ENCODE measurements around the gene COL12A1. TPM values are rescaled to one million over a fixed set of nuclear protein-coding genes. Genes with fewer than 3 reads are reported as not detected.

The COL12A1 gene
- total and polyA plus RNA-seq, 2 experiments from 2014 or later = 0.39 to 6.3 TPM

DNA sequence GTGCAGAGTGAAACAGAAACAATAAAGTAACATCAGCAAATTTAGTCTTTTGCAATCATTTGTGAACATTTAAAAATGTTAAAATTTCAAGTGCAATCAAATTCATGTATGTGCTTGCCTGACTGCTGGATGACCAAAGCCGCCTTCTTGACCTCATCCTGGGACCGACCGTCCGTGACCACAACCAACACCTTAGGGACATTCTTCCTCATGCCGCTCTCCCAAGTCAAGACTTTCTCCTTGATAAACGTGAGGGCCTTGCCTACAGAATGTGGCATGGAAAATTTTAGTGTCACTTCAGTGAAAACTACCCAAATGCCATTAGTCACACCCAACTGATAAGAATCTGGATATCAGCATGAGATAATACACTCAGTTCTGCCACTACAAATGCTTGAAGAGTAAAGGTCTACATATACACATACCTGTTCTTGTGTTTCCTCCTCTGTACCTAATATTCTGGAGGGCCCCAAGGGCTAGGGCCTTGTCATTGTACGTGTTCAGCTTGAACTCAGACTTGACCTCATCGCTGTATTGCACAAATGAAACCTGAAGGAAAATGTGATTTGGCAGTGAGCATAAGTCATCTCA lies 86.8 kb downstream of the COL12A1 start:
- Histone ChIP-seq H3K27me3 (ENCODE audit: insufficient read depth) (no peaks in the 10 kb centered on the region), H2AFZ (no peak overlapping the region), H4K20me1 (replicated peaks; ENCODE audit: insufficient read depth) (no peaks in the 10 kb centered on the region), H3K27ac (ENCODE audit: low read depth) (no peak overlapping the region), H3K9me2 (ENCODE audit: insufficient read depth) (no peaks in the 10 kb centered on the region), H3K4me2 (no peak overlapping the region), H3K4me1 (ENCODE audit: insufficient read depth) (no peaks in the 10 kb centered on the region), H3K36me3 (ENCODE audit: insufficient read depth) (no peaks in the 10 kb centered on the region), H3K79me2 (replicated peaks; ENCODE audit: insufficient read depth) (no peaks in the 10 kb centered on the region), H3F3A (replicated peaks; ENCODE audit: low read depth) (no peaks in the 10 kb centered on the region), H3K4me3 (no peak overlapping the region)
- ATAC-seq (no peak), DNase-seq (ENCODE audit: low spot score) (no peak)
- no peaks in the 10 kb centered on the region for H3K9me3 Mint-ChIP-seq
- no peaks in the 10 kb centered on the region for H3K4me1 Mint-ChIP-seq
- H3K4me3 Mint-ChIP-seq = no peak overlapping the region
- TF ChIP-seq EZH2phosphoT487 (IDR thresholded peaks at IDR 0.05; ENCODE audit: unreplicated experiment) (no peak), EZH2 (IDR thresholded peaks at IDR 0.05; ENCODE audit: low read depth, unreplicated experiment) (no peak), NANOG (IDR thresholded peaks at IDR 0.05; ENCODE audit: borderline replicate concordance) (no peak), STAT1 (IDR thresholded peaks at IDR 0.05; ENCODE audit: unreplicated experiment) (no peak), ZNF331 (CRISPR knock-in tag; IDR thresholded peaks at IDR 0.05; ENCODE audit: low read depth) (no peak), JUNB (IDR thresholded peaks at IDR 0.05; ENCODE audit: unreplicated experiment) (no peak)
- TF ChIP-seq, protein P1, sequence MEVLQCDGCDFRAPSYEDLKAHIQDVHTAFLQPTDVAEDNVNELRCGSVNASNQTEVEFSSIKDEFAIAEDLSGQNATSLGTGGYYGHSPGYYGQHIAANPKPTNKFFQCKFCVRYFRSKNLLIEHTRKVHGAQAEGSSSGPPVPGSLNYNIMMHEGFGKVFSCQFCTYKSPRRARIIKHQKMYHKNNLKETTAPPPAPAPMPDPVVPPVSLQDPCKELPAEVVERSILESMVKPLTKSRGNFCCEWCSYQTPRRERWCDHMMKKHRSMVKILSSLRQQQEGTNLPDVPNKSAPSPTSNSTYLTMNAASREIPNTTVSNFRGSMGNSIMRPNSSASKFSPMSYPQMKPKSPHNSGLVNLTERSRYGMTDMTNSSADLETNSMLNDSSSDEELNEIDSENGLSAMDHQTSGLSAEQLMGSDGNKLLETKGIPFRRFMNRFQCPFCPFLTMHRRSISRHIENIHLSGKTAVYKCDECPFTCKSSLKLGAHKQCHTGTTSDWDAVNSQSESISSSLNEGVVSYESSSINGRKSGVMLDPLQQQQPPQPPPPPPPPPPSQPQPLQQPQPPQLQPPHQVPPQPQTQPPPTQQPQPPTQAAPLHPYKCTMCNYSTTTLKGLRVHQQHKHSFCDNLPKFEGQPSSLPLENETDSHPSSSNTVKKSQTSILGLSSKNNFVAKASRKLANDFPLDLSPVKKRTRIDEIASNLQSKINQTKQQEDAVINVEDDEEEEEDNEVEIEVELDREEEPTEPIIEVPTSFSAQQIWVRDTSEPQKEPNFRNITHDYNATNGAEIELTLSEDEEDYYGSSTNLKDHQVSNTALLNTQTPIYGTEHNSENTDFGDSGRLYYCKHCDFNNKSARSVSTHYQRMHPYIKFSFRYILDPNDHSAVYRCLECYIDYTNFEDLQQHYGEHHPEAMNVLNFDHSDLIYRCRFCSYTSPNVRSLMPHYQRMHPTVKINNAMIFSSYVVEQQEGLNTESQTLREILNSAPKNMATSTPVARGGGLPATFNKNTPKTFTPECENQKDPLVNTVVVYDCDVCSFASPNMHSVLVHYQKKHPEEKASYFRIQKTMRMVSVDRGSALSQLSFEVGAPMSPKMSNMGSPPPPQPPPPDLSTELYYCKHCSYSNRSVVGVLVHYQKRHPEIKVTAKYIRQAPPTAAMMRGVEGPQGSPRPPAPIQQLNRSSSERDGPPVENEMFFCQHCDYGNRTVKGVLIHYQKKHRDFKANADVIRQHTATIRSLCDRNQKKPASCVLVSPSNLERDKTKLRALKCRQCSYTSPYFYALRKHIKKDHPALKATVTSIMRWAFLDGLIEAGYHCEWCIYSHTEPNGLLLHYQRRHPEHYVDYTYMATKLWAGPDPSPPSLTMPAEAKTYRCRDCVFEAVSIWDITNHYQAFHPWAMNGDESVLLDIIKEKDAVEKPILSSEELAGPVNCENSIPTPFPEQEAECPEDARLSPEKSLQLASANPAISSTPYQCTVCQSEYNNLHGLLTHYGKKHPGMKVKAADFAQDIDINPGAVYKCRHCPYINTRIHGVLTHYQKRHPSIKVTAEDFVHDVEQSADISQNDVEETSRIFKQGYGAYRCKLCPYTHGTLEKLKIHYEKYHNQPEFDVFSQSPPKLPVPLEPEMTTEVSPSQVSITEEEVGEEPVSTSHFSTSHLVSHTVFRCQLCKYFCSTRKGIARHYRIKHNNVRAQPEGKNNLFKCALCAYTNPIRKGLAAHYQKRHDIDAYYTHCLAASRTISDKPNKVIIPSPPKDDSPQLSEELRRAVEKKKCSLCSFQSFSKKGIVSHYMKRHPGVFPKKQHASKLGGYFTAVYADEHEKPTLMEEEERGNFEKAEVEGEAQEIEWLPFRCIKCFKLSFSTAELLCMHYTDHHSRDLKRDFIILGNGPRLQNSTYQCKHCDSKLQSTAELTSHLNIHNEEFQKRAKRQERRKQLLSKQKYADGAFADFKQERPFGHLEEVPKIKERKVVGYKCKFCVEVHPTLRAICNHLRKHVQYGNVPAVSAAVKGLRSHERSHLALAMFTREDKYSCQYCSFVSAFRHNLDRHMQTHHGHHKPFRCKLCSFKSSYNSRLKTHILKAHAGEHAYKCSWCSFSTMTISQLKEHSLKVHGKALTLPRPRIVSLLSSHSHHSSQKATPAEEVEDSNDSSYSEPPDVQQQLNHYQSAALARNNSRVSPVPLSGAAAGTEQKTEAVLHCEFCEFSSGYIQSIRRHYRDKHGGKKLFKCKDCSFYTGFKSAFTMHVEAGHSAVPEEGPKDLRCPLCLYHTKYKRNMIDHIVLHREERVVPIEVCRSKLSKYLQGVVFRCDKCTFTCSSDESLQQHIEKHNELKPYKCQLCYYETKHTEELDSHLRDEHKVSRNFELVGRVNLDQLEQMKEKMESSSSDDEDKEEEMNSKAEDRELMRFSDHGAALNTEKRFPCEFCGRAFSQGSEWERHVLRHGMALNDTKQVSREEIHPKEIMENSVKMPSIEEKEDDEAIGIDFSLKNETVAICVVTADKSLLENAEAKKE (CRISPR knock-in tag; IDR thresholded peaks at IDR 0.05) = no peak
- TF ChIP-seq, protein P2, sequence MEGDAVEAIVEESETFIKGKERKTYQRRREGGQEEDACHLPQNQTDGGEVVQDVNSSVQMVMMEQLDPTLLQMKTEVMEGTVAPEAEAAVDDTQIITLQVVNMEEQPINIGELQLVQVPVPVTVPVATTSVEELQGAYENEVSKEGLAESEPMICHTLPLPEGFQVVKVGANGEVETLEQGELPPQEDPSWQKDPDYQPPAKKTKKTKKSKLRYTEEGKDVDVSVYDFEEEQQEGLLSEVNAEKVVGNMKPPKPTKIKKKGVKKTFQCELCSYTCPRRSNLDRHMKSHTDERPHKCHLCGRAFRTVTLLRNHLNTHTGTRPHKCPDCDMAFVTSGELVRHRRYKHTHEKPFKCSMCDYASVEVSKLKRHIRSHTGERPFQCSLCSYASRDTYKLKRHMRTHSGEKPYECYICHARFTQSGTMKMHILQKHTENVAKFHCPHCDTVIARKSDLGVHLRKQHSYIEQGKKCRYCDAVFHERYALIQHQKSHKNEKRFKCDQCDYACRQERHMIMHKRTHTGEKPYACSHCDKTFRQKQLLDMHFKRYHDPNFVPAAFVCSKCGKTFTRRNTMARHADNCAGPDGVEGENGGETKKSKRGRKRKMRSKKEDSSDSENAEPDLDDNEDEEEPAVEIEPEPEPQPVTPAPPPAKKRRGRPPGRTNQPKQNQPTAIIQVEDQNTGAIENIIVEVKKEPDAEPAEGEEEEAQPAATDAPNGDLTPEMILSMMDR (conservative IDR thresholded peaks at IDR 0.05; ENCODE audit: low read depth in 2 of 2) = no peak
- TF ChIP-seq, protein P3, sequence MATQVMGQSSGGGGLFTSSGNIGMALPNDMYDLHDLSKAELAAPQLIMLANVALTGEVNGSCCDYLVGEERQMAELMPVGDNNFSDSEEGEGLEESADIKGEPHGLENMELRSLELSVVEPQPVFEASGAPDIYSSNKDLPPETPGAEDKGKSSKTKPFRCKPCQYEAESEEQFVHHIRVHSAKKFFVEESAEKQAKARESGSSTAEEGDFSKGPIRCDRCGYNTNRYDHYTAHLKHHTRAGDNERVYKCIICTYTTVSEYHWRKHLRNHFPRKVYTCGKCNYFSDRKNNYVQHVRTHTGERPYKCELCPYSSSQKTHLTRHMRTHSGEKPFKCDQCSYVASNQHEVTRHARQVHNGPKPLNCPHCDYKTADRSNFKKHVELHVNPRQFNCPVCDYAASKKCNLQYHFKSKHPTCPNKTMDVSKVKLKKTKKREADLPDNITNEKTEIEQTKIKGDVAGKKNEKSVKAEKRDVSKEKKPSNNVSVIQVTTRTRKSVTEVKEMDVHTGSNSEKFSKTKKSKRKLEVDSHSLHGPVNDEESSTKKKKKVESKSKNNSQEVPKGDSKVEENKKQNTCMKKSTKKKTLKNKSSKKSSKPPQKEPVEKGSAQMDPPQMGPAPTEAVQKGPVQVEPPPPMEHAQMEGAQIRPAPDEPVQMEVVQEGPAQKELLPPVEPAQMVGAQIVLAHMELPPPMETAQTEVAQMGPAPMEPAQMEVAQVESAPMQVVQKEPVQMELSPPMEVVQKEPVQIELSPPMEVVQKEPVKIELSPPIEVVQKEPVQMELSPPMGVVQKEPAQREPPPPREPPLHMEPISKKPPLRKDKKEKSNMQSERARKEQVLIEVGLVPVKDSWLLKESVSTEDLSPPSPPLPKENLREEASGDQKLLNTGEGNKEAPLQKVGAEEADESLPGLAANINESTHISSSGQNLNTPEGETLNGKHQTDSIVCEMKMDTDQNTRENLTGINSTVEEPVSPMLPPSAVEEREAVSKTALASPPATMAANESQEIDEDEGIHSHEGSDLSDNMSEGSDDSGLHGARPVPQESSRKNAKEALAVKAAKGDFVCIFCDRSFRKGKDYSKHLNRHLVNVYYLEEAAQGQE (IDR thresholded peaks at IDR 0.05; ENCODE audit: unreplicated experiment) = no peak
- no peaks in the 10 kb centered on the region for H3K36me3 Mint-ChIP-seq (ENCODE audit: low read depth)
- H3K27ac Mint-ChIP-seq = no peak overlapping the region
- H3K27me3 Mint-ChIP-seq (ENCODE audit: insufficient read depth, low read depth, poor library complexity) = no peaks in the 10 kb centered on the region
